GM19328 (cell line): ENCODE measurements around the gene CPE.

Experiments used
- ATAC-seq: cut with Tn5 transposase; IDR thresholded peaks from one replicate; pipeline ENCODE4 v1.9.1; 2021; ENCODE audit warnings: mild to moderate bottlenecking, moderate library complexity; ENCODE audit not compliant: unreplicated experiment

CPE gene

DNA sequence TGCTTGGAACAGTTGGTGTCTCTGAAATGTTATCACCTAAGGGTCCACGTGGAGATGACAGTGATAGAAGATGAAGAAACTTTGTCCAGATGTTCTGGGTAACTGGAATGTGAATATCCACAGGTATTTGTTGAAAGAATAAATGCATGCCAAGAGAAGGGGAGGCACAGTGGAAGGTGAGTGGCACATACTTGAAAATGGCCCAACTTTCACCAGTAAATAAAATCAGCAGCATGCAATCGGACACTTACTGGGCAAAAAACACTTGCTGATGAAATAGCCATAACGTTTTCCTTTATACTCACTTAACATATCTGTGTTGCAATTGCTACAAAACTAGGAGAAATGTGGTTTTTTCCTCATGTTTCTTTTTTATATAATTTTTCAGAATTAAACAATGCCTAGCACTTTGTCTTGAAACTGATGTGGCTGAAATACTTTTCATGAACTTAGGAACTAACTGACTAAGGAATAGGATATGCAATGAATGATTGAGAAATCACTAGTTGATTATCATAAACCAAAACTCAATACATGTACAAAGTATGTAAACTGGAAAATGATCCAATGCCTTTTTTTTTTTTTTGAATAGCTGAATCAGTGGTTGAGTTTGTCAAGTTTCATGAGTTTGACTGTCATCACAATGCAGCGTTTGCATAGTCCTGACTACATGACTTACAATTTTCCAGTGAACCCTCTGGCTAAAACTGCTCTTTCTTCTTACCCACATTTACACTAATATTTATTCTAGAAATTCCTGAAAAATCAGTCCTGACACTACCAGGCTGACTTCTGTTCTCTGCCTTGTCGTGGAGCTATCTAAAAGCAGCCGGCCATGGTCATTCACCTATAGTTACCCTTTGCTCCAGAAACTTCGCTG, 127.4 kb downstream of the CPE start:
- ATAC-seq: no peak

DNA sequence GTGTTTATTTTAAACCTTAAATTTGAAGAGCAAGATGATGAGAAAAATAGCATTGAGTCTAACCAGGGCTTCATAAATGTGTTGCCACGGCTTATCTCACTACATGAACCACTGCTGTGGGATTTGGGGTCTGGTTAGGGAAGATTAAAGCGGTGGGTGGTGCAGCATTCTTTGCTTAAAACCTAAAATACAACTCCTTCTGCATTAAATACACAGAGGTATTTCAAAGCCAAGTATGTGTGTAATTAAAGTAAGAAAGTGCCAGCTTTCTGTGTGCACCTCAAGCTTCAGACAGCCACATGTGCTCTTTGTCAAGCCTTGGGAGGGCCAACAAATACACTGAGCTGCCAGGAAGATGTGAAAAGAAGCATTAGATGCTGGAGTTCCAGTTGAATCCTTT, 128.0 kb downstream of the CPE start:
- no peak for ATAC-seq

DNA sequence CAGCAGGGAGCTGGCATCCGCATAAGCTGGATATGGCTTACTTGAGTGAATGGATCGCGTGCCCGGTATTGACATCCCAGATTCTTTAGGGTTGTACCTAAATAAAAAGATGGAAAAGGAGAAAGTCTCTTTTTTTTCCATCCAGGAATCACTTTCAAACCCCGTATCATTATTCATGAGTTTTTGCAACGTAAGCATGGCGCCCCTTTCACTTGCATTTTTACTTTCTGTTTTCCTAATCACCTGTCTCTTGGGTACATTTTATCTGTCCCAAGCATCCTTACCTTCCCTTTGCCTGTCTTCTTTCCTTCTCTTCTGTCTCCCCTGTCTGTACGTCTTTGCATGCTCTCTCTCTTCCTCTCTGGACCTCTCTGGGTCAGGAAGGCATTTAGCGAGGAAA, 128.6 kb downstream of the CPE start:
- ATAC-seq: no peak

DNA sequence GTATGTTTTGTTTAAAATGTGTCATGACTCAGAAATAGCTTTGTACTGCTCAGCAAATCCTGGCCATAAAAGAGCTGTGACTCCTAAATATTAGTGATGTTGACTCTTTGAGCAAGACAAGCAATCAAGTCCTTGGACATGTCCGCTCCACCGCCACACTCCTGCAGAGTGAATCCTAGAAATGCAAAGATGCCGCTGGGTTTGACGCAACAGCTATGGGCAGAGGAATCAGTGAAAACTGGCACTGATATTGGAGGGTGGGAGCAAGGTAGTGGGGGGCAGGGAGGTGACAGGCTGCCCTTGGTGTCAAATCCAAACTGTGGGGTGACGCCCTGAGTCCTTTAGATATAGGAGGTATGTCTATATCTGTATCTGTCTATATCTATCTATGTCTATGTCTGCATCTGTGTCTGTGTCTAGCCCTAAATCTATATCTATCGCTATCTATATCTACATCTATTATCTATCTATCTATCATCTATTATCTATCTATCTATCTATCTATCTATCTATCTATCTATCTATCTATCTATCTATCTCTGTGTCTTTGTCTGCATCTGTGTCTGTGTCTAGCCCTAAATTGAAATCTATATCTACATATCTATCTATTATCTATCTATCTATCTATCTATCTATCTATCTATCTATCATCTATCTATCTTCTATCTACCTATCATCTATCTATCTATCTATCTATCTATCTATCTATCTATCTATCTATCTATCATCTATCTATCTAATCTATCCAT, 129.7 kb downstream of the CPE start:
- no peak for ATAC-seq

DNA sequence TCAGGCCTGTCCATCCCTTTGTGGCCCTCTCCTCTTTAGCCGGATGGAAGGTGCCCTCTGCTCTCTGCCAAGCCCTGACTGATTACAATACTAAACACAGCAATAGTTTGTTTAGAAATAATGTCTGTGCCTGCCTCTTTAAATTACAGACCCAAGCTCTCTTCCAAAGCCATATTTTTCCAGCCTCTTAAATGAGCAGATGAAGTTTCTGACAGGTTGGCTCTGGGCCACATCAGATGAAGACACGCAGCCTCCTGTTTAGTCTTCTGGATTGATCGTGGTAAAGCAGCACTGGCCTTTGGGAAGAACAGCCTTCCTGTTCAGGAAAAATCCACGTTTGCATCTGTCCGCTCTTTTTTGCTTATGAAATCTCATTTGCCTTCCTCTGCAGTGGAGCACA, 133.6 kb downstream of the CPE start:
- ATAC-seq: no peak

DNA sequence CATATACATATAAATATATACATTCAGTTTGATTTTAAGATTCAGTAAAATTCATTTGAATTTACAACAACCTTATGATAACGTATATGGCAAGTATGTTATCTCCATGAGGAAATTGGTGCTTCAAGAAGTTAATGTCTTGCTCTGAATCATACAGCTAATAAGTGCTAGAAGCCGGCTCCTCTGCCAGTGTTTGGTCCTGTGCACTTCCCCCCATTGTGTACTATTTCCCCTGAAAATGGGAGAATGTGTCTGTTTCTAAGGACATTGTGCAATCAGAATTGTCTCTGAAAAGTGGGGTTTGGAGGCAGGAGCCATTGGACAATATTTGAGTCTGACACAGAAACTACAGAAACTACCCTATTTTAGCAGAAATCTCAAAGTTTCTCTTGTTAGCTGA, 135.9 kb downstream of the CPE start:
- ATAC-seq: no peak

DNA sequence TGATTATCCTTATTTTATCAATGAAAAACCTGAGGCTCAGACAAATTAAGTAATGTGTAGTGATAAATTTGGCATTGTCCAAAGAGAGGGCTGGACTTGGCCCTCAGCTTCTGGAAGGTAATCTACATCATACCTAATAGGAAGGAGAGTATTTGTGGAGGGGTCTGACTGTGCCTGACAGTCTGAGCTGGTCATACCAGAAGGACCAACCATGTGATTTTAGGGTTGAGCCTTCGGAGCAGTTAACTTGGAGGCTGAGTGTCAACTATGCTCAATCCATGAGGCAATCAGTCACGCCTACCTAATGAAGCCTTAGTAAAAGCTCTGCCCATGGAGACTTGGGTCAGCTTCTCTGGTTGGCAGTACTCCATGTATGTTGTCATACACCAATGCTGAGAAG, 136.4 kb downstream of the CPE start:
- ATAC-seq: no peak

DNA sequence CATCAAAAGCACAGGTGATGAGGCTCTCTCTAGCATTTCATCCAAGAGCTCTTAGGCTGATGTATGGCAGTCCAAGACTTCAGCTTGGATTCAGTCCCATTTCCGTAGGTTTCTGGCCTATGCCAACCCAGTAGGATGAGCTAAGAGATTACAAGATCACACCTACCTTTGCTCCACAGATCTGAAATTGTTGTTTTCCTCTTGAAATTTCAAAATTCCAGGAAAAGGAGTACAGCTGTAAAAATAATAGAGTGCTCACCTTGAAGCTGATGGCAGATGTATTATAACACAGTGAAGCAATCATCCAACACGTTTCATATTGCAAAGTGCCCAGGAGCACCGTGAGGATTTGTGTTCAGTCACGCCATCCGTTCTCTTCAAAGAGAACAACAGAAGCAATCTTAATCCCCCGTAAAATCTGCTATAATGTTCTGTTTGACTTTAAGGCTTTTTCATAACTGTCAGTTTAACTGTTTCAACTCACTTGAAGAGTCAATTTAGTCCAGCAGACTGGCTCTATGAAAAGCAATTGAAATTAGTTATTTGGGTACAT, 137.5 kb downstream of the CPE start:
- no peak for ATAC-seq

DNA sequence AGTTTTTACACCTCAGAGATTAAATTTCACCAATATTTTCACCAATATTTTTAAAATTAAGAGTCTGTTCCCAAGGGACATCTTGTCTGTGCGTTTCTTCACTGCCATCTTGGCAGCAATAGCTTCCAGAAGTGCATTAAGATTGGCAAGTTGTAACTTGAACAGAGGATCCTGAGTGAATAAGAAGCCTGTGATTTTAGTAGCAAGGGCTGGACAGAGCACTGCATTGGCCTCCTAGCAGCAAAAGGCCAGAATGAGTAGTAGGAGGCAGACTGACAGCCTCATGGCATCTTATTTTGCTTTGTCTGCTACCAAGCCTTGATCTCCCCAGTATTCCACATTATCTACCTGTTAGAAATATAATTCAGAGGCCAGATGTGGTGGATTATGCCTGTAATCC, 138.4 kb downstream of the CPE start:
- no peak for ATAC-seq

DNA sequence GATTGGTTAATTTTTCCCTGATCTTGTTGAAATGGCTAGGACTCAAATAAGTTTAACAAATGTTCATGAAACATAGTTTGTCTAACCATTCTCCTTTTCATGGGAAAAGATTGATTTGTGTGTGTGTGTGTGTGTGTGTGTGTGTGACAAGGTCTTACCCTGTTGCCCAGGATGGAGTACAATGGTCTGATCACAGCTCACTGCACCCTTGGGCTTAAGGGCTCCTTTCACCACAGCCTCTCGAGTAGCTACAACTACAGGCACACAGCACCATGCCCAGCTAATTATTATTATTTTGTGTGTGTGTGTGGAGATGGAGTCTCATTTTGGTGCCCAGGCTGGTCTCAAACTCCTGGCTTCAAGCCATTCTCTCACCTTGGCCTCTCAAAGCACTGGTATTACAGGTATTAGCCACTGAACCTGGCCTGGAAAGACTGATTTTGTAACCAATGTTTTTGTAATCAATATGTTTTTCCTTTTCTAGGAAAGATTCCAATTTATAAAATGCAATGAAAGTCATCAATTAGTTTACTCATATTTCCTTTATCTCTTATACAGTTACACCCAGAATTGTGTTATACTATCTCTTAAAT, 139.3 kb downstream of the CPE start:
- no peak for ATAC-seq

DNA sequence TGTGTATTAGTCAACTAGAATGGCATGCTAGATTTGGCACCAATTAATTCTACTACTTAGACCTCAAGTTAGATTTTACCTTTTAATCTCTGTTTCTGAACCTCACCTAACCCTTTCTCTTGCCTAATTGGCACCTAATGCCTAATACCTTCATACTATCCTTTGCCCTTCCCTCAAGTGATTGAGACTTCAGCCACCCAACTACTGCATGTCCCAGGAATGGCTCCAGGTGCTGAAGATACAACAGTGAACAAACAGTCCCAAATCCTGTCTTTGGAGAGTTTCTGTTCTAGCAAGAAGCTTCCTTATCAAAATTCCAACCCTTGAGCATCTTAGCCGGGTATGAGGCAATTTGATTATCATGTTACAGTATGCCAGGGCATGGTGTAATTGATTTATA, 139.9 kb downstream of the CPE start:
- no peak for ATAC-seq

DNA sequence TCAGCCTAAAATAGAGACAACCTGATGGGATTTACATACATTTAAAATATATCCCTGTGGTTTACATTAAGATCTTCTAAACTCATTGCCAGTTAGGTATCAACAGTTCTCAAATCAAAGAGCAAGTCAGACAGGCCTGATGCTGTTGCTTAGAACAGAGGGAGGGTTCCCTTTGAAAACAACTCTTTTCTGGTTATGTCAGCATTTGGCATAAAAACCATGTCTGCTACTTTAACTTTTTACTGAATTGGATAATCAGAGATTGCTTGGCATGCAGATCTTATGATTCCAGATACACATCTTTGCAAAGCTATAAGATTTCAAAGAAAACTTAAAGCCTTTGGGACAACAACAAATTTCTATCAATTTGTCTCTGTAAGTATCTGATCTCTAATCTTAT, 140.8 kb downstream of the CPE start:
- ATAC-seq: no peak

DNA sequence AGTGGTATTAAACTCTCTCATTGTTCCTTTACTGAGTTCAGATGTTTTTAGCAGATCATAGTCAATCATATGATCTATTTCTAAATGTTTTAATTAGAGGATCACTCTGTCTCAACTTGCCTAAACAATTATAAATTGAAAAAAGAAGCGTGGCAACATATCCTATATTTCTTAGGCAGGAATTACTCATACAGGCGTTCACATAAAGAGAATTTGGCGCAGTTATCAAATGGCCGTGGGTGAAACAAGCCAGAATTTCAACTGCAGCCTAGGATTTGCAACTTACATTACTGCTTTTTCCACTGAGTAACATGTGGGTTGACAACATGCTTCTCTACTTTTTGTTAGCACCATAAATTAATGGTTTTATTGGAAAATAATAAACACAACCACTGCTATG, 141.3 kb downstream of the CPE start:
- no peak for ATAC-seq

DNA sequence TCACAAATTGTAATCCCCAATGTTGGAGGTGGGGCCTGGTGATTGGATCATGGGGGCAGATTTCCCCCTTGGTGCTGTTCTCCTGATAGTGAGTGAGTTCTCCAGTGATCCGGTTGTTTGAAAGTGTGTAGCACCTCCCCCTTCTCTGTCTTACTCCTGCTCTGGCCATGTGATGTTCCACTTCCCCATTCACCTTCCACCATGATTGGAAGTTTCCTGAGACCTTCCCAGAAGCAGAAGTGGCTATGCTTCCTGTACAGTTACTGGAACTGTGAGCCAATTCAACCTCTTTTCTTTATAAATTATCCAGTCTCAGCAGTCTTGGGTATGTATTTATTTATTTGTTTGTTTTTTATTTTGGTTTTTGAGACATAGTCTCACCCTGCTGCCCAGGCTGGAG, 143.2 kb downstream of the CPE start:
- ATAC-seq: no peak

DNA sequence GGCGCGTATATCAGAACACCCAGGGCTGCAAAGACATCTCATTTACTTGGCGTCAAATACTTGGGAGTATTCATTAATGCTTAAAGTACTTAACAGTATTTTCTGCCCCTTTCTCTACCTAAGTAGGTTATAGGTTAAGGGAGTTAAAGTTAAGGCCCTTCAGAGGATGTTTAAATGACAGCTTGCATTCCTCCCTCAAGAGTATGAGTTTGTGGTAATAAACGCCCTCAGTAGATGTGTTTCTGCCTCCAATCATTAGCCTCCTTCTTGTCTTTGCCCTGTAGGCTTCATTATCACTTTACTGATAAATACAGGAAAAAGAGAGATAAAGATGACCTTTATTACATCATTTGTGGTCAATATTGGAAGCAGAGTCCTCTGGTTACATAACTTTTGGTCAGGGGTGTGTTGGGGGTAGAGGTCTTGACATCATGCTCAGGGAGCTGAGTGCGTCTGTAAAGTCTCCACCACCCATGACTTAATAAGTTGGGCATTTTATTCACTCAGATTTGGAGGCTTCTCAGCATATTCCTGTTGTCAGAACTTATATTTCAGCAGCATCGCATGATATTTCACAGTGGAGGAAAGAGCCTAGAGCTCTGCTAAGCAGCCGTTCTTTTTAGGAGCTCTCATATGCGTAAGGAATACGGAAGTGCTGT, 145.9 kb downstream of the CPE start:
- no peak for ATAC-seq

DNA sequence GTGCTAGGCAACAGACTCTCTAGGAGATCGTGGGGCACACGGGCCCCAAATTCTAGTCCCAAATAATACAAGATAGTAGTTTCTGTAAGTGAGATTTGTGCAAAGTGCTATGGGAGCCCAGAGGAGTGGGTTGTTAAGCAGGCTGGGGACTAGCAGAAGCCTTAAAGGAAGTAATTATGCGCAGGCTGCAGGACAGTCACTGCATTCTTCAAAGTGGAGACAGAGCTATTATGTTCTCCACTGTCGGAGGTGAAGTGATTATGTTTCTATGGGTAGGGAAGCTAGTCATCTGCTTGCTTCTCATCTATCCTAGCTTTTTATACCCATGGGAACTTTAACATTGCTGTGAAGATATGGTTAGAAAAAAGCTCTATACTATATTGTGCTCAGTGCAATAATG, 154.2 kb downstream of the CPE start:
- ATAC-seq: no peak

DNA sequence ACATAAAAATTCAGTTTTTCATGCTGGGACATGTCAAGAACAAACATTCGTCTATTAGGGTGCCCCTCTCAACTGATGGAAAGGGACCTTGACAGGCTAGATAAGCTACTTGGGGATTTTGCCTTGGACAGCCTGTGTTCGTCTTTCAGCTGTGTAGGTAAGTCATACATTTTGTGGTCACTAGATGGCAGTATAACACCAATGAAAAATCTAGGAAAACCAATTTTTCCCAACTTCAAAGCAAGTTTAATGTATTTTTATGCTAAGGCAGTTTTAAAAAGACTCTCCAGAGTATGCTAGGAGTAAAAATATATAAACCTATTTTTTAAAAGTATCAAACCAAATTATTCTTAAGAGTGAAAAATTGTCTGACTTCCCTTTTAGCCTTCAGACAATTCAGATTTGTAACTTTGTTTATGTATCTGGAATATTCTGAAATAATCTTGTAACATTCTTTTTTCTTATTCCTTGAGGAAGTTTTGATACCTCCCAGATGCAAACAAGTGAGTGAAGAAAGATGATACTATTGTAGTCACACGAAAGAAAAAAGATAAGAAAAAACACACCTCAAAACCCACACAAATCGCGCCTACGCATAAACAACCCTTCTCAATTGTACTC, 158.3 kb downstream of the CPE start:
- peak; percentile 62 for ATAC-seq

DNA sequence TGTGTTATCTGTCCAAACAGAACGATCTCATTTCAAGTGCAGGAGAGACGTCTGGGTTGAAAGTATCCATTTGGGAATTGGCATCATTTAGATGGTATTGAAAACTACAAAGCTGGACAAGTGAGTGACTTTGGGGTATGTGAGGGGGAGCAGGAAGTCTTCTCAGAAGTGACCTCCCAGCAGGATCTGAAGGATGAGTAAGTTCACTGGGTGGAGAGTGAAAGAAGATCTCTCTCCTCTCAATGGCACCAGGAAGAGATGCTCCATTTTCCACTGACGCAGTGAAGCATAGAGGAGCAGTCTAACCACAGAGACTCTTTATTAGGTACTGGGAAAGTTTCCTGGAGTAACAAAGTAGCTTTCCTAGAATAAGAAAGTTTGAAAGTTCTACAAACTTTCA, 161.0 kb downstream of the CPE start:
- no peak for ATAC-seq

DNA sequence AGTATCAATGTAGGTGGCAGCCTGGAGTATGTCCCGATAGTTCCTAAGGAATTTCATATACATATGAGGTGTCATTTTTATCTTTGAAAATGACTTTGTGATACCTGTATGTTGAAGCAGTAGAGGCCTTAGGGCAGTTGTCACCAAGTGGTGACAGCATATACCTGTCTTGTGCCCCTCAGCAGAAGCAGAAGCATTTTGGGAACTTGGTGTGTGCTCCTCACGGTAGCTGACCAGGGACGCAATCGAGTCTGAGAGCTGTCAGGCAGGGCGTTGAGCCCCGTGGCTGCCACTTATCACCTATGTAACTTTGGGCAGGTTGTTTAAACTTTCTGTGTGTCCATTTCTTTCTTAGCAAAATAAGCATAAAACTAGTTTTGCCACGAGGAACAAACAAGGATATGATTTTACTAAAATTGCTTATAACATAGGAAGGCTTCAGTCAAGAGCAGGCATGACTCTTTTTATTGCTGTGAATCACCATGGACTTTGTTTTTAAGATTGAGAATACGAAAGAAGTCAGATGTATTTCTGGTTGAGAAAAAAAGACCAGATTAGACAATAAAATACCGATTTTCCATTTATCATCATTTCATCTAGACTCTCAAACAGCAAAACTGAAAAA, 161.5 kb downstream of the CPE start:
- ATAC-seq: no peak

DNA sequence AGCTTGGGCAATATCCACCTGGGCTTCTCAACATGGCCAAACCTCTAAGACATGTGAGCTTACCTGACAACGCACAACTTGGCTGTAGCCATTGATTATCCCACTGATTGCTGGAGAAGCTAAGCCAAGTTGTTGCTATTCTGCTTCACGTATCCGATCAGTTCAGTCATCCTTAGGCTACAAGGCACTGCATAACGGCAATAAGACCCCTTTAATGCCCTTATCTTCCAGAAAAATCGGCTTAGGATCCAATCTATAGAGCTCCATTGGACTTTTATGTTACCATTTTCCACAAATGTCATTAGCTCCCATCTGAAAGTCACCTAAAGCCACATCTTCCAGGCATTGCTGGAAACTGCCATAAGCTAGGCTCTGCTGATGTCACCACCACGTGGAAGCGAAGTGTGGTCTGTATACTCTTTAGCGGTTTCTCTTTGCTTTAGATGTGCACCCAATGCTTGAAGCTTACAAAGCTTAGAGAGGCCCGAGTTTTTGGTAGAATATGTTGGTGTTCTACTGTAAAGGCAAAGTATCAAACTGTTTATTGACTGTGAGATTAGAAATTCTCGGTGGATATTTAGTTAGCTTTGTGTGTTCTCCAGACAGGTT, 163.1 kb downstream of the CPE start:
- ATAC-seq: no peak
